Ramos (cell line): ENCODE measurements around the gene SMG6.
"Not testable (repeated sequence)": the region's sequence is repeated elsewhere in the genome, so short reads cannot be mapped to it uniquely, and the experiment has no call there.

Experiments used
- in situ Hi-C: fragments of 300-500 bp; cut with MboI; formaldehyde crosslinking; loops from one replicate; pipeline ENCODE4 v1.14.3; 2022; ENCODE audit warnings: low sequenced_read_pairs; ENCODE audit not compliant: unreplicated experiment

SMG6 gene

GRCh38 chr17:2265166-2265565, 38.4 kb downstream of the SMG6 start:
- in situ Hi-C loops: not testable (repeated sequence)

GRCh38 chr17:2264067-2264860, 39.3 kb downstream of the SMG6 start:
- in situ Hi-C loops: no loop called here

GRCh38 chr17:2263183-2264066, 40.2 kb downstream of the SMG6 start:
- in situ Hi-C loops: no loop called here

DNA sequence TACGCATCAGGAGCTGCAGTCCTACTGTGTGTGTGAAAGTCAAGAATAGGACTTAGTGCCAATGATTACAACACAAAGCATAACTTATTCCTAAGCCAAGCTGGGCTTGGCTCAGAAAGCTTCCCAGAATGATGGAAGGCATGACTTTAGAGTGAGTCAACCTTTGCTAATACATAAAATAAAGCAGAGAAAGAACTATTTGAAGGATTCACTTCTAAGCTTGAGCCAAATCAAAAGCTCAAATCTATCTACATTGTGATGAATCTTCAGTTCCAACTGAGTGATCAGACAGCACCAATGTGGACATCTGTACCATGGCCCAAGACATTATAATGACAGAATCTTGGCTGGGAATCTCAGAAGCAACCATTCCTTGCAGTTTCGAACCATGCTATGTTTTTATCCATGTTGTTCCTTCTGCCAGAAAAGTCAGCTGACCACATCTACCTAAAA, 41.4 kb downstream of the SMG6 start:
- in situ Hi-C loops: no loop called here

DNA sequence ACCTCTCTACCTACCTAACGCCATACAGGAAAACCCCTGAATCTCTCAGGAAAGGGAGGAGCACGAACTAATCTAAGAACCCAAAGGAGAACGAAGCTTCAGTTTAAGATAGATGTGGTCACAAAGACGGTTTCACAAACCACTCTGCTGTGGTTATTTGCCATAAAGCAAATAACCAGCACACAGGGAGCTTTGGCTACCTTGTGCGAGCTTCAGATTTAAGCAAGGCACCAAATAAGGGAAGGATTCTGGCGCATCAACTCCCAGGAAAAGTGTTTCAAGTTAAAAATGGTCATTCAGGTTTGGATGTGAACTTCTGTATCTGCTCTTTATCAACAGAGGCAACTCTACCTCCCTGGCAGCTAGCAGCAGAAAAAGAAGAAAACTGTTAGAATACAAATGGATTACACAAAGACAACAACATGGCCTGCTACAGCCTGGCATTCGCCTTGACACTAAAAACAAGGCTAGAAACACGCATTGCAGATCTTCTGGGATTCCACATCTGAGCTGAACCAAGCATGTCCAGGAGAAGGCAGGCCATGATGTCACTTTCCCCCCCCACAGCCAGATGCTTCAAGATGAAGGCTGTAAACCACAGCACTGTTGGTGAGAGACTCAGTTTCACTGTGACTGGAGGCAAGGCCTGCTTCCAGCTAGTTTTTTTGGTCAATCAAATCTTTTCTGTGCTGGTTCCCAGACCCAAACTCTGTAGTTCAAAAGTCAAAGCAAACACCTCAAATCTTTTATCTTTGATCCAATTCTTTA, 43.6 kb downstream of the SMG6 start:
- in situ Hi-C loops: no loop called here

DNA sequence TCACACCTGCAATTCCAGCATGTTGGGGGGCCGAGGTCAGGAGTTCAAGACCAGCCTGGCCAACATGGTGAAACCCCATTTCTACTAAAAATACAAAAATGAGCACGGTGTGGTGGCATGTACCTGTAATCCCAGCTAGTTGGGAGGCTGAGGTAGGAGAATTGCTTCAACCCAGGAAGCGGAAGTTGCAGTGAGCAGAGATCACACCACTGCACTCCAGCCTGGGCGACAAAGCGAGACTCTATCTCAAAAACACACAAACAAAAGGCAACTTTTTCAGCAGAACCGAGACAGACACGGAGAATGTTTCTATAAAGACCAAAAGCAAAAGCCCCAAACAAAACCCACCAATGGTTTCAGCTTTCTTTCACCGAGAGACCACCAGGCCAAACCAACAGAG, 44.8 kb downstream of the SMG6 start:
- in situ Hi-C loops: not testable (repeated sequence)

GRCh38 chr17:2253768-2254406, 49.7 kb downstream of the SMG6 start:
- in situ Hi-C loops: no loop called here

DNA sequence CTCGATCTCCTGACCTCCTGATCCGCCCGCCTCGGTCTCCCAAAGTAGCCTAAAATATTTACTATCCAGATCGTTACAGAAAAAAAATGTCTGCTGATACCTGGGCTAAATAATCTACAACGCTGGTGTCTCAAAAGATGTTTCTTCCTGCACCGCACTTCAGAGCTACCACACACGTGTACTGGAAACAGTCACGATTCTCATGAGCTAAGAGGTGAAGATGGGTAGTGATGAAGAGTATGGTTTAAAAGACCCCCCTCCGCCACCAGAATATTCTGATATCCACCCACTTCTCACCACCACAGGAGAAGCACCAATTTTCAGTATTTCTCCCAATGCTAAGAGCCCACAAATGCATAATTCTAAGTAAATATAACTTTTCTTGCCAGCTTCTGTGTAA, 50.2 kb downstream of the SMG6 start:
- in situ Hi-C loops: no loop called here

DNA sequence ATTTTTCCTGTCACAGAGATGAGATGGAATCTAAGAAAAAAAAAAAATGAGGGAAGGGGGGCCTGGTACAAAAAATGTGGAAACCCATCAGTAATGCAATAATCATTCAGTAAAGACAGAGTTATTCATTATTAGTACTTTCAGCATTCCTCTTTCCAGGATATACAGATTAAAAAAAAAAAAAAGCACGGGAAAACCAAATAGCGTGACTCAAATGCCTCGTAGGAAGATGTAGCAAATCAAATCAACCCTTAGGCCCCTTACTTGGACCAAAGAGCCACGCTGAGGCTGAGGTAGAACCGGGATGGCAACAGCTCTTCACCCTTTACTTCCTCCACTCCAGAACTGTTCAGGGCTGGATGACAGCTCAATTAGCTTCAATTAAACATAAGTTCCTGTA, 52.5 kb downstream of the SMG6 start:
- in situ Hi-C loops: no loop called here

DNA sequence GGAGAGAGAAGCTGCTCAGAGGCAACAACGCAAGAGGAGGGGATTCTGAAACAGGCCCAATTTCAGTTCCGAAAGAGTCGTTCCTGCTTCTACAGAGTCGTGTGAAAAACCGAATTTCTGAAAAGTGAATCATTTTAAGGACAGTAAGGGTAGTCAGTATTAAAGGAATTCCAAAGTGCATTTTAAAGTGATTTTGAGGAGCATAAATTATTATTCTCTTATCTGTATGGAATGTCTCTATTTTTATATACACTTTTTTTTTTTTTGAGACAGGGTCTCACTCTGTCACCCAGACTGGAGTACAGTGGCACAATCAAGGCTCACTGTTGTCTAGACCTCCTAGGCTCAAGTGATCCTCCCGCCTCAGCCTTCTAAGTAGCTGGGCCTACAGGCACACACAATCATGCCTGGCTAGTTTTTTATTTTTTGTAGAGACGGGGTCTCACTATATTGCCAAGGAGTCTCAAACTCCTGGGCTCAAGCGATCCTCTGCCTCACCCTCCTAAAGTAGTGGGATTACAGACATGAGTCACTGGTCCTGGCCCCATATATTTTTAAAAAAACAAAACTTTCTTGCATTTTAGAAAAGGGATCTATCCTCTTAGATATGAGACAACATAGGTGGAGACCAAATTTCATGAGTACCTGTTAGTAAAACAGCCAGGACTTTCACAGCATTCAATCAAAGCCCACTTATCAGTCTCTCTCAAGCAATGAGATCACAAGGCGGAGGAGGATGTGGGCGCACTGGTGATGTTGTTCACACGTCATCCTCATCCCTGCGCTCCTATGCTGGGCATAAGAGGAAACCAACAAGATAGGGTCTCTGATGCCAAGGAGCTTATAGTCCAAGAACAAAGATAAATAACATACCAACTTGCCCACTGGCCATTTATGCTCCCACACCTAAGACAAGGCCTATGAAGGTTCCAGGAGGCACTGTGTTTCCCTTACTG, 53.2 kb downstream of the SMG6 start:
- in situ Hi-C loops: no loop called here

DNA sequence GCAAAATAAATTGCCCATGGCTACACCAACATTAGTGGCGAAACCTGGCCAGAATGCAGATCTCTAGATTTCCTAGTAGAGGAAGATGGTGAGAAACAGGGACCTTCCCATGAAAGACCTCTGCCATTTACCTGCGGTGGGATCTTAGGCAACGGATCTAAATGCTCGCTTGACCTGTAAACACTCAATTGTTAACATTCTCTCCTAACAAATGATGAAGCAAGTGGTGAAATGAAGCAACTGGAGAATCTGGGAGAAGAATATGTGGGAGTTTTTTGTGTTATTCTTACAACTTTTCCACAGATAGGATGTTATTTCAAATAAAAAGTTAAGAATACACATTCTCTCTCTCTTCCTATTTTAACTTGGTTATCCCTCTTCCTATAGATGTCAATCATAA, 56.6 kb downstream of the SMG6 start:
- in situ Hi-C loops: loop anchor here (5.0 kb wide), 1 partner anchor 180 kb away; no protein-coding TSS in a partner anchor

DNA sequence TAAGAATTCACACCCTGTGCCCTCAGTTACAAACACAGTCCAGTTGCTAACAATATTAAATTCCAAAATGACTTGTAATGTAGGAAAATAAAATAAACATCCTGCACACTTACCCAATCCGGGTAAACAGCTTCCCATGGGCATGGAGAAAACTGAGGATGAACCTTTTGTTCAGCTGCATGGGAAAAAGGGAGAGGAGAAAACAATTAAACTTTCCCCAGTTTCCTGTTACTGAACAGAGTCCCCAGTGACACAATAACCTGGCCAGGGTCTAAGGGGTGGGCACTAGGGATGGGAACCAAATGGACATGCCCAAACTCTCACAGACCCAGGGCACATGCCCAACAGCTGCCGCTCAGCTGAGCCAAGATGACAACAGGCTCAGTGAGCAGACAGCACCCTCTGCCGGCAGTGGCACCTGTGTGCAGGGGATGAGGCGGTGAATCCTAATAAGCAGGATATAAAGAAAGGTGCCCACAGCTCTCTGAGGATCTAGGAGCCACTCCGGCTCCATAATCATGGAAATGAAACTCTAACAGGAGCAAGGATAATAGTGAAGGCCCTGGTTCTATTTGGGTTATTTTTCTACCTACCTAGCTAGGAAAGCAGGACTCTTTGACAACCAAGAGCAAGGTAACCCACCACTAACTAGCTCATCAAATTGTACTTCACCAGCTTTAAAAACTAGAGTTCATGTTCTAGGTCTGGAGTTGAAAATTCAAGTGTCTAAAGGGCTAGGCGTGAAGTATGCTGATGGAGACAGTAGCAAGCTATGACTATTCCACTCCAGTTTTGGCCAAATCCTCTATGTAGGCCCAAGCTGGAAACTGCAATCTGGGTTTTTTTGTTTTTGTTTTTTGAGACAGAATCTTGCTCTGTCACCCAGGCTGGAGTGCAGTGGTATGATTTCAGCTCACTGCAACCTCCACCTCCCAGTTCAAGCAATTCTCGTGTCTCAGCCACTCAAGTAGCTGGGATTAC, 58.8 kb downstream of the SMG6 start:
- in situ Hi-C loops: loop anchor here (5.0 kb wide), 1 partner anchor 178 kb away; no protein-coding TSS in a partner anchor

DNA sequence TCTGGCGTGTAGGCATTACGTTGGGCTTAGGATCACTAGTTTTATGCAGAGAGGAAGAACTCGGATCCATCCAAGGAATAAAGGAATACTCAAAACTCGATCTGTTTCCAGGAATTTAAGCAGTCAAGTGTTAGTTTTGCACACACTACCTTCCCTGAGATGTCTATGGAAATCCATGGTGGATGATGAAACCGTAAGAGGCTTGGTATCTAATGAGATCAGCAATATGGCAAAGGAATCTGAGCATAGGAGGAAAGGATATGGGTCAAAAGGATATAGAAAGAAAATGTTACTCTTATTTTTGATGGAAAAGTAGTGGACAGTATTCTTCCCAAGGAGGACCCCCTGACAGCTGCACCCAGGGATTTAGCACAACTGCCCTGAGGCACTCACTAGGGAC, 59.6 kb downstream of the SMG6 start:
- in situ Hi-C loops: no loop called here

- in situ Hi-C loops: no loop called here
These were observed 61.8 kb downstream of the SMG6 start for GRCh38 chr17:2241823-2242222.

GRCh38 chr17:2240541-2240940, 63.0 kb downstream of the SMG6 start:
- in situ Hi-C loops: no loop called here

DNA sequence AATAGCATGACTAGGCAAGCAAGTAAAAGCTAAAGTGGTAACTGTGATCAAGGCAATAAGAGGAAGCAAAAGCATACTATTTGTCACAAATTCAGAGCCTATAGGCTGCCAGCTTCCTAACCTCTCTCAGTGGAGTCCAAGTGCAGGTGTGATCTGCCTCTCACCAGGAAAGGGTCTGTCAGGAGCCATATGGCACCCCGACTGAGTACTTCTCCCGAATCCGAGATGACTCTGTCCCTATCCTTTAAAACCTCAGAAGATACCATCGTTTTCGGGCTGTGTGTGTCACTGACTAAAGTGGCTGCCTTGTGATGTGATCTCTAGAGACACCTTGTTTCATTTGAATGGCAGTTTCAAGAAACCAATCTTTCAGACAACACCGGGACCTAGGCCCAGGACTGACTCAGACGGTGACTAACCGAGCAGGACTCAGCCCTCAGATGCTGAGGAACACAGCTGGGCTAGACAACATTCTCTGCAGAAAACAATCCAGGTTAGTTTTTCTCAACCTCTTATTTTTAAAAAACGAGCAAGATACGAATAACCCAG, 63.6 kb downstream of the SMG6 start:
- in situ Hi-C loops: no loop called here

DNA sequence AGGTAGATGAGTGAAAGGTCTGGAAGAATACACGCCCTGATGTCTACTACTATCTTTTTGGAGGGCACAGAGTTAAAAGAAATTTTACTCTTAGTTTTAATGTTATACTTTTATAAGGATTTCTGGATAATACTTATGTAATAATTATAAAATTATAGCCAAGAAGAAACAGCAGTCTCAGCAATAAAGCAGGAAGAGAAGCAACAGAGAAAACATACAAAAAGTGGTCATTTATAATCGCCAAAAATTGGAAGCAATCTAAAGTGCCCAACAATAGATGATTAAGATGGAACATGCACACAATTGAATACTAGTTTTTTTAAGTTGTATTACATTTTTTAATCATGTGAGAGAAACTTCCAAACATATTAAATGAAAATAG, 64.4 kb downstream of the SMG6 start:
- in situ Hi-C loops: no loop called here
